ENCODE measurements around the gene SNX33. TPM values are rescaled to one million over a fixed set of nuclear protein-coding genes. Genes with fewer than 3 reads are reported as not detected.

The SNX33 gene
- total RNA-seq, 1 donor from 2014 or later = 11.4 TPM

GRCh38 chr15:75655931-75656330, 8.2 kb downstream of the SNX33 start:
- H3K4me3 ChIP-seq = no peak overlapping the region
- no peaks in the 10 kb centered on the region for H3K9me3 ChIP-seq (replicated peaks)
- no peaks in the 10 kb centered on the region for H3K27me3 ChIP-seq (ENCODE audit: low read depth)
- H3K27ac ChIP-seq (replicated peaks) = no peak overlapping the region
- H3K4me1 ChIP-seq = peaks cover 81% of the 10 kb centered on the region
- peaks cover 29% of the 10 kb centered on the region for H3K36me3 ChIP-seq
- TF ChIP-seq CTCF (IDR thresholded peaks at IDR 0.05; ENCODE audit: borderline replicate concordance) = no peak
- DNase-seq = no peak
- intact Hi-C loops (cut with micrococcal nuclease) = no loop called here

GRCh38 chr15:75656331-75656730, 8.6 kb downstream of the SNX33 start:
- intact Hi-C loops (cut with micrococcal nuclease) = no loop called here
- Histone ChIP-seq H3K27ac (replicated peaks) (no peak overlapping the region), H3K4me3 (no peak overlapping the region), H3K4me1 (peaks cover 81% of the 10 kb centered on the region), H3K9me3 (replicated peaks) (no peaks in the 10 kb centered on the region), H3K27me3 (ENCODE audit: low read depth) (no peaks in the 10 kb centered on the region), H3K36me3 (peaks cover 29% of the 10 kb centered on the region)
- no peak for DNase-seq
- TF ChIP-seq CTCF (IDR thresholded peaks at IDR 0.05; ENCODE audit: borderline replicate concordance) = no peak

- Histone ChIP-seq H3K36me3 (peaks cover 29% of the 10 kb centered on the region), H3K4me3 (no peak overlapping the region), H3K27ac (replicated peaks) (no peak overlapping the region), H3K4me1 (peaks cover 81% of the 10 kb centered on the region), H3K9me3 (replicated peaks) (no peaks in the 10 kb centered on the region), H3K27me3 (ENCODE audit: low read depth) (no peaks in the 10 kb centered on the region)
- intact Hi-C loops (cut with micrococcal nuclease) = no loop called here
- no peak for TF ChIP-seq CTCF (IDR thresholded peaks at IDR 0.05; ENCODE audit: borderline replicate concordance)
- no peak for DNase-seq
Observed at GRCh38 chr15:75656813-75657212, 9.1 kb downstream of the SNX33 start.

- DNase-seq = no peak
- Histone ChIP-seq H3K9me3 (replicated peaks) (no peaks in the 10 kb centered on the region), H3K4me1 (peaks cover 60% of the 10 kb centered on the region), H3K27ac (replicated peaks) (peak overlapping the region; percentile 84), H3K4me3 (no peak overlapping the region), H3K27me3 (ENCODE audit: low read depth) (no peaks in the 10 kb centered on the region), H3K36me3 (peaks cover 29% of the 10 kb centered on the region)
- intact Hi-C loops (cut with micrococcal nuclease) = no loop called here
- no peak for TF ChIP-seq CTCF (IDR thresholded peaks at IDR 0.05; ENCODE audit: borderline replicate concordance)
Observed at GRCh38 chr15:75659141-75659771, 11.5 kb downstream of the SNX33 start.

DNA sequence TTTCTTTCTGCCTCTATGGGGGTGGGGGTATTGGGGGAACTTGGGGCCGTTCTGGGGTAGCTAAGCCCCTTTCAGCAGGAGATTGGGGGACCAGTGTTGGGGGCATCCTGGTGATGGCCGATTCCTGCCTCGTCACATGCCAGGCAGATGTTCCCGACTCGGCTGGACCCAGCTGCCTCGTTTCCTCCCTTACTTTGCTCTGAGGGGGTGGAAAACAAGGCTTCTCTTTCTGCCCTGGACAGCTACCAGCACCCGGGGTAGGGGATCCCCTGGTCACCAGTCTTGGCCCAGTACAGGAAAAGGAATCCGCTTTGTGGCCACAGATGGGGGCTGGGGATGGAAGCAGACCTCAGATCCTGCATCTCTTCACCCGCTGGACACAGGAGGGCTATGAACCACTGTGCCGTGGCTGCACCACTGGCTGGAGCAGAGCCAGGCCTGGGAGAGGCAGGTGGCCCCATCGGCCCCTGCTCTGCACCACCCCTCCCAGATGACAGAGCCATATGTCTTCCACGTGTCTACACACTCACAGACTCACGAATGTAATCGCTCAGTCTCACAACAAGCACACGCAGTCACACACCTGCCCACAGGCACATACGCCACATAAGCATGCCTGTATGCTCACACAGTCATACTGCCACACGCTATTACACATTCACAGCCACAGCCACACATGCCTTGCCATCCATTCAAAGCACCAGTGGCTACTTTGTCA, 12.4 kb downstream of the SNX33 start:
- peaks cover 29% of the 10 kb centered on the region for H3K36me3 ChIP-seq
- H3K4me3 ChIP-seq = no peak overlapping the region
- DNase-seq = no peak
- no peaks in the 10 kb centered on the region for H3K9me3 ChIP-seq (replicated peaks)
- H3K27me3 ChIP-seq (ENCODE audit: low read depth) = no peaks in the 10 kb centered on the region
- no peak for TF ChIP-seq CTCF (IDR thresholded peaks at IDR 0.05; ENCODE audit: borderline replicate concordance)
- intact Hi-C loops (cut with micrococcal nuclease) = no loop called here
- peaks cover 51% of the 10 kb centered on the region for H3K4me1 ChIP-seq
- H3K27ac ChIP-seq (replicated peaks) = peak overlapping the region; percentile 84

Measured in left ventricle myocardium inferior (tissue), 1 donor.